Activated naive CD4-positive, alpha-beta T cell treated with anti-CD3 and anti-CD28 coated beads, Interleukin-2, amount 10 ng/mL, durations not matched to agents 7 days and 5 days (primary cell): Measurements from ENCODE around the gene HGFAC.

Source experiments
- CTCF ChIA-PET: fragments of 350-600 bp; sonication (Branson Sonifier 250); formaldehyde crosslinking; loops from one replicate; lab custom pipeline; 2021; ENCODE audit warnings: antibody characterized with exemption; lab: Charles Lee
- DNase-seq: peaks from one replicate; pipeline ENCODE4 v3.0.0-alpha.2; 2020
- H3K27ac Mint-ChIP-seq: one replicate; pipeline ENCODE4 v1.8.0; 2021; ENCODE audit warnings: mild to moderate bottlenecking, moderate library complexity, mixed read lengths
- H3K27me3 Mint-ChIP-seq: one replicate; pipeline ENCODE4 v1.8.0; 2021; ENCODE audit warnings: mild to moderate bottlenecking, mixed read lengths
- H3K36me3 Mint-ChIP-seq: one replicate; pipeline ENCODE4 v1.8.0; 2021; ENCODE audit warnings: mixed read lengths
- H3K4me1 Mint-ChIP-seq: one replicate; pipeline ENCODE4 v1.8.0; 2021; ENCODE audit warnings: mixed read lengths
- H3K4me3 Mint-ChIP-seq: one replicate; pipeline ENCODE4 v1.8.0; 2021; ENCODE audit warnings: mild to moderate bottlenecking, moderate library complexity, mixed read lengths
- H3K9me3 Mint-ChIP-seq: one replicate; pipeline ENCODE4 v1.8.0; 2021; ENCODE audit warnings: mixed read lengths

HGFAC gene

DNA sequence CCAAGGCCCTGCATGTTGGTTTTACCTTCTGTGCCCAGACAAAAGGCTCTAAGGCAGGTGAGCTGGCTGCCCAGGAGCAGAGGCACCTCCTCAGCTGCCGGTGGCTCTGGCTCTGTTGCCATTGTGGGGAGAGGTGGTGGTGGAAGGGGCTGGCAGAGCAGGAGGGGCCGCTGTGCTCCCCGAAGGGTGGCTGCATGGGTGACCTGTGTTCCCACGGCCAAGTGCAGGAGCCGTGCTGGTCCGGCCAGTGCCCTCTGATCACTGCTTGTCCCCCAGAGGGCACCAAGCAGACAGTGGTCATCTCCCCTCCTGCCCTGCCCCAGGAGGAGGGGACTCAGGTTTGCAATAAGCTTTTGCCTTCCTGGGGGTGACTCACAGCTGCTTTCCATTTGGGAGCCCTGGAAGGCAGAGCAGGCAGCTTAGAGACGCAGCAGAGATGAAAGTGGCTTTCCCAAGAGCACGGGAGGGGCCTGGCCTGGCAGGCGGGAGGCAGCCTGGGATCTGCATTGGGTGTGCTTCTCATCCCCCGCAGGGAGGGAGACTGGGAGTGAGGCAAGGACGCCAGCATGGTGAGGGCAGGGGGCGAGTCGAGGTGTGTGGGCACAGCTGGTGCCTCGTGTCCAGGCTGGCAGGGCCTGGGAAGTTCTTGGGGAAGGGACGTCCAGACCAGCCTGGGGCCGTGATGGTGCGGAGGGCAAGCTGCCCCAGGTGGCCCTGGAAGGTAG is 50.1 kb downstream of the HGFAC start:
- no peak overlapping the region for H3K4me3 Mint-ChIP-seq
- CTCF ChIA-PET, result interaction anchor here (1.3 to 1.4 kb wide), 2 partner anchors 11 to 146 kb away, joined by 3 read pairs; no protein-coding TSS in a partner anchor

GRCh38 chr4:3492741-3493719 is 51.3 kb downstream of the HGFAC start:
- DNase-seq, result no peak
- Mint-ChIP-seq H3K4me1 (no peaks in the 10 kb centered on the region), H3K27me3 (peaks cover 56% of the 10 kb centered on the region), H3K4me3 (no peak overlapping the region), H3K9me3 (peaks cover 2% of the 10 kb centered on the region), H3K36me3 (no peaks in the 10 kb centered on the region), H3K27ac (no peak overlapping the region)
- CTCF ChIA-PET, result interaction anchor here (1.4 kb wide), 1 partner anchor 12 kb away, joined by 3 read pairs; no protein-coding TSS in a partner anchor

More for the DNA sequence above, 50.1 kb downstream of the HGFAC start:
- no peak for DNase-seq
- Mint-ChIP-seq H3K9me3 (peaks cover 2% of the 10 kb centered on the region), H3K27me3 (peaks cover 55% of the 10 kb centered on the region), H3K27ac (no peak overlapping the region), H3K36me3 (no peaks in the 10 kb centered on the region), H3K4me1 (no peaks in the 10 kb centered on the region)

DNA sequence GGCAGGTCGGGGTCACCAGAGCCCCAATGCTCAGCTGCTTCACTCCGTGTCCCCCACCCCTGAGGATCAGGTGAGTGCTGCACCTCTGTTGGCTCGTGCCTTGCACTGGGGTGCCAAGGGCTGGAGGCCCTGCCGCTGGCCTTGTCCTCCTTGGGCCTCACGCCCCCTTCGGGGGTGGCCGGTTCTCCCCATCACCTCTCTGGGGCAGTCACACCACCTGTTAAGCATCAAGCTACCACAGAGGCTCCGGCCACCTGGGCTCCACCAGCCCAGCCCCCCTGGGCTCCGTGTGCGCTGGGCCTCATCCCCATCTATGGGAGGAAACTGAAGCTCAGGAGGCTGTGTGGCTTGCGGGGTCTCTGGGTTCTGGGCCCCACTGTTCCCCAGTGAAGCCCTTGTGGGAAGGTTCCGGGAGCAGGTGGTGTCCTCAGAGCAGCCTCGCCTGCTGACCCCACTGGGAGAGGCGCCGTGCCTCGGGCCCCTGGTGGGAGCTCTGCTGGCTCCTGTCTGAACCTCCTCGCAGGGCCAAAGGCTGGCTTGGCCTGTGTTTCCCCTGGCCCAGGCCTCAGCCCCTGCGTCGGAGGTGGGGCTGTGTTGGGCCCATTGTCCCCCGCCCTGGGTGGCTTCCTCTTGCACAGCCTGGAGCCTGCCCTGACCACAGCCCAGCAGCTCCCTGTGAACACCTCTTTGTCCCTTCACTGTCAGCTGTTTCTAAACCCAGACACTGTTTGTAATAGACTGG is 52.1 kb downstream of the HGFAC start:
- Mint-ChIP-seq H3K4me3 (no peak overlapping the region), H3K27me3 (peaks cover 49% of the 10 kb centered on the region), H3K4me1 (no peaks in the 10 kb centered on the region), H3K36me3 (no peaks in the 10 kb centered on the region), H3K9me3 (peaks cover 2% of the 10 kb centered on the region), H3K27ac (no peak overlapping the region)
- no peak for DNase-seq
- CTCF ChIA-PET, result no interaction called here

DNA sequence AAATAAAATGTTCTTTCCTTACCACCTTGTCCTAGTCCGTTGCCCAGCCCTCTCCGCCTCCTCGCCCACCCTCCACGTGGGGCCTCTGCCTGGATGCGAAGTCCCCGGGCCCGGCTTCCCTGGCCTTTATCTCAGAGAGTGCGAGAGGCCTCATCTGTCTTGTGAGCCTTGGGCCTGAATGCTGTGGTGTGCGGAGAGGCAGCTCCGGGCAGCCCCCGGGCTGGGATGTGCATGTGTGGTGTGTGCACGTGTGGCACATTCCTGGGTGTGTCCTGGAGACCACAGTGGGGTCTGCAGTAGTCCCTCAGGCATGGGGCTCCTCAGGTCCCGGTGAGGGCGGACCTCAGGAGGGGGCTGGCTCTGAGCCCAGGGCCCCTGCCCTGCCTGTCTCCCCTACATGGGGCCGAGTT is 52.7 kb downstream of the HGFAC start:
- H3K36me3 Mint-ChIP-seq, result no peaks in the 10 kb centered on the region
- H3K4me3 Mint-ChIP-seq, result no peak overlapping the region
- H3K4me1 Mint-ChIP-seq, result no peaks in the 10 kb centered on the region
- H3K27ac Mint-ChIP-seq, result no peak overlapping the region
- DNase-seq, result no peak
- CTCF ChIA-PET, result no interaction called here
- H3K27me3 Mint-ChIP-seq, result peaks cover 43% of the 10 kb centered on the region
- H3K9me3 Mint-ChIP-seq, result peaks cover 2% of the 10 kb centered on the region

DNA sequence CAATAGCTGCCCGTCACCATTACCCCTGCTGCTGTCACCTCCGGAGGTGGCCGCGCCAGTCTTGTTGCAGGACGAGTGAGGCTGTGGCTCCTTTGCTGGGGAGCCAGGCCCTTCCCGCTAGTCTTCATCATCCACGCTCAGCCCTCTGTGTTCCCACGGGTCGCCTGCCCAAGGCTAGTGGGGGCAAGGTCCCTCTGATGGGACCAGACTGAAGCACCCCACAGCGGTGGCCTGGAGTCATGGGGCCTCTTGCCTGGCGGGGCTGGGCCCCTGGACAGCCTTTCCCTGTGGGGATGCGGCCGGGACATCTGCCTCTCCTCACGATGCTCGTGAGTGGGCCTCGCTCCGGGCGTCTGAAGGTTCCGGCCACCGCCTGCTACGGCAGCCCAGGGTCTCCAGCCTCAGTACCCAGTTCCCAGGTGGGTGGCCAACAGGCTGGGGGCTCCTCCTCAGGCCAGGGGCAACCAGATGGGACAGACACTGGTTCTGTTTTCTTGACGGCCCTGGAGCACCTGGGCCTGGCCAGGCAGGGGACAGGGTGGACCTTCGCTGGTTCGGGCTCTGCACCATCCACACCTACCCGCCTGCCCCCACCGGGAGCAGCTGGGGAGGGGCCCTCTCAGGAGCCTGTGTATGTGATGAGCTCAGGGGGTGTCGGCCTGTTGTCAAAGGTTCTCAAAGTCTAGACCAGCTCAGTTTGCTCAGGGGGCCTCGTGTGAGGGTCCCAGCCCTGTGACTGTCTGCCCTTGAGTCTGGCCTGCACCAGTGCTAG is 53.6 kb downstream of the HGFAC start:
- Mint-ChIP-seq H3K36me3 (no peaks in the 10 kb centered on the region), H3K4me3 (no peak overlapping the region), H3K27me3 (peaks cover 35% of the 10 kb centered on the region), H3K4me1 (no peaks in the 10 kb centered on the region), H3K27ac (peak overlapping the region; percentile 56), H3K9me3 (peaks cover 2% of the 10 kb centered on the region)
- no peak for DNase-seq
- CTCF ChIA-PET, result no interaction called here

DNA sequence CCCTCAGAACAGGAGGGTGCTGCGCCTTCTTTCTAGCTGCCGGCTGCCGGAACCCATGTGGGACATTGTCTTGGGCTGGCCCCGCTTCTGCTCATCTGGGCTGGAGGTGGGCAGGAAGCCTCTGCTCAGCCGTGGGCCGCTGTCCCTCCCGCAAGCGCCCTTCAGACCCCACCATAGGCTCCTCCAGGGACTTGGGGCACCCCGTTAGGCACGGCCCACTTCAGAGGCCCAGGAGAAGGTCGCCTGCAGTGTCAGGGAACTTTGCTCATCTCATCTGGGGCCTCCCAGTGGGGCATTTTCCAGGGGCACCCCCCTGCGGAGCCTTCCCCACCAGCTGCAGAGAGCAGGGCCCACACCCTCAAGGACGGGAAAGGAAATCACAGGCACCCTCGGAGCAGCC is 54.3 kb downstream of the HGFAC start:
- no peaks in the 10 kb centered on the region for H3K4me1 Mint-ChIP-seq
- H3K4me3 Mint-ChIP-seq, result no peak overlapping the region
- H3K36me3 Mint-ChIP-seq, result no peaks in the 10 kb centered on the region
- peaks cover 2% of the 10 kb centered on the region for H3K9me3 Mint-ChIP-seq
- no peak for DNase-seq
- peaks cover 29% of the 10 kb centered on the region for H3K27me3 Mint-ChIP-seq
- CTCF ChIA-PET, result no interaction called here
- H3K27ac Mint-ChIP-seq, result no peak overlapping the region

DNA sequence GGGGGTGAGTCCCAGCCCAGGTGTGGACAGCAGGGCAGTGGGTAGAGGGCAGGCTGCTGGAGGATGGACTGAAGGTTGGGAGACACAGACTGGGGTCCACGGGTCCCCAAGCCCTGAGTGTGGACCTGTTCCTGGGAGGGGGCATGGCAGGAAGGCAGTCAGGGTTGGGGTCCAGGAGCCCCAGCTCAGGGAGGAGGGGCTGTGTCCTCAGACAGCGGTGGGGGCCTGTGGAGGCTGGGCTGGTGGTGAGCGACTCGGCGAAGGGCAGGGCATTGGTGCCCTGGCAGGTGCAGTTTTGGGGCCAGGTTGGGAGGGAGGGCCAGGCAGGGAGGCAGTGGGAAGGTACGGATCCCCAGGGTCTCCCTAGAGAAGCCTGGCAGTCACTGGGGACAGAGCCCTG is 55.3 kb downstream of the HGFAC start:
- Mint-ChIP-seq H3K9me3 (no peaks in the 10 kb centered on the region), H3K4me1 (no peaks in the 10 kb centered on the region), H3K36me3 (no peaks in the 10 kb centered on the region), H3K27me3 (peaks cover 18% of the 10 kb centered on the region), H3K4me3 (no peak overlapping the region), H3K27ac (peak overlapping the region; percentile 45)
- DNase-seq, result no peak
- CTCF ChIA-PET, result no interaction called here

GRCh38 chr4:3497523-3498389 is 56.0 kb downstream of the HGFAC start:
- H3K27ac Mint-ChIP-seq, result no peak overlapping the region
- DNase-seq, result no peak
- H3K27me3 Mint-ChIP-seq, result peaks cover 14% of the 10 kb centered on the region
- CTCF ChIA-PET, result no interaction called here
- H3K9me3 Mint-ChIP-seq, result no peaks in the 10 kb centered on the region
- no peaks in the 10 kb centered on the region for H3K4me1 Mint-ChIP-seq
- H3K36me3 Mint-ChIP-seq, result no peaks in the 10 kb centered on the region
- H3K4me3 Mint-ChIP-seq, result no peak overlapping the region

DNA sequence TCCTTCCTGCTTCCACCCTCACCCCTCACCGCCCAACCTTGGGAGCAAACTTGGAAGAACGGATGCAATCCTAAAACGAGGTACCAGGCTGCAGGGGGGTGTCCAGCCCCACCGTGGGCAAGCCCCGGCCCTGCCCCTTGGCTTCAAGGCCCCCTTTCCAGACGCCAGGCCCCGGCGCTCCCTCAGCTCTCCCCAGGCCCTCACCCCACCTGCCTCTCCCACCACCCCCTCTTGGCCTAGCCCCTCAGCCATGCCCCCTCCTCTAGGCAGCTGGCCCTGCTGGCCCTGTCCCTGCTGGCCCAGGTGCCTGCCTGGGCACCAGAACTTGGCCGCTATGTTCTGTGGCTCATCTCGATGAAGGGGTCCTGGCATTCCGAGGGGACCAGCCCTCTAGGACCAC is 56.6 kb downstream of the HGFAC start:
- Mint-ChIP-seq H3K4me3 (no peak overlapping the region), H3K27me3 (peaks cover 14% of the 10 kb centered on the region)
- CTCF ChIA-PET, result no interaction called here

More for the DNA sequence above, 56.6 kb downstream of the HGFAC start:
- H3K4me1 Mint-ChIP-seq, result peaks cover 1% of the 10 kb centered on the region
- no peak overlapping the region for H3K27ac Mint-ChIP-seq
- H3K9me3 Mint-ChIP-seq, result no peaks in the 10 kb centered on the region
- no peak for DNase-seq
- H3K36me3 Mint-ChIP-seq, result peaks cover 1% of the 10 kb centered on the region
